Activated CD8-positive, alpha-beta T cell treated with anti-CD3 and anti-CD28 coated beads for 36 hours (primary cell): Measurements from ENCODE around the gene ADAMTS13. TPM values are rescaled to one million over a fixed set of nuclear protein-coding genes. Genes with fewer than 3 reads are reported as not detected.

ENCODE experiments used
- ATAC-seq: fragments of 200-7000 bp; cut with Tn5 transposase; one replicate; pipeline ENCODE4 v1.10.0; 2021; ENCODE audit warnings: mild to moderate bottlenecking, moderate library complexity
- CTCF ChIA-PET: fragments of 350-600 bp; sonication (Branson Sonifier 250); formaldehyde crosslinking; loops from one replicate; lab custom pipeline; 2021; ENCODE audit warnings: antibody characterized with exemption; lab: Charles Lee
- POLR2A ChIA-PET: fragments of 350-600 bp; sonication (Branson Sonifier 250); formaldehyde crosslinking; loops from one replicate; lab custom pipeline; 2021; ENCODE audit warnings: antibody characterized with exemption; lab: Charles Lee
- DNase-seq: peaks from one replicate; pipeline ENCODE4 v3.0.0-alpha.2; 2020
- H3K27ac Mint-ChIP-seq: one replicate; pipeline ENCODE4 v1.8.0; 2021; ENCODE audit warnings: mild to moderate bottlenecking, mixed read lengths
- H3K27me3 Mint-ChIP-seq: one replicate; pipeline ENCODE4 v1.8.0; 2021; ENCODE audit warnings: mixed read lengths
- H3K36me3 Mint-ChIP-seq: one replicate; pipeline ENCODE4 v1.8.0; 2021; ENCODE audit warnings: low read depth, mixed read lengths
- H3K4me1 Mint-ChIP-seq: one replicate; pipeline ENCODE4 v1.8.0; 2021; ENCODE audit warnings: low read depth, mixed read lengths
- H3K4me3 Mint-ChIP-seq: one replicate; pipeline ENCODE4 v1.8.0; 2021; ENCODE audit warnings: mild to moderate bottlenecking, moderate library complexity, mixed read lengths
- H3K9me3 Mint-ChIP-seq: one replicate; pipeline ENCODE4 v1.8.0; 2021; ENCODE audit warnings: mixed read lengths
- intact Hi-C: fragments of 100-400 bp; cut with micrococcal nuclease; formaldehyde crosslinking; loops from one replicate; pipeline ENCODE4 v1.10.0; 2022
- total RNA-seq, 2 experiments: library from RNA; stranded (reverse); gene quantifications; one replicate each; pipeline ENCODE4 v1.2.3, GENCODE V29; 2021
- TF ChIP-seq, protein P1 (sequence below): fragments of 200-600 bp; IDR thresholded peaks from one replicate; pipeline ENCODE4 v1.8.0; 2022; ENCODE audit warnings: antibody characterized with exemption, mild to moderate bottlenecking

The ADAMTS13 gene
- total RNA-seq, 2 experiments from 2014 or later, result 2.5 to 2.9 TPM

DNA sequence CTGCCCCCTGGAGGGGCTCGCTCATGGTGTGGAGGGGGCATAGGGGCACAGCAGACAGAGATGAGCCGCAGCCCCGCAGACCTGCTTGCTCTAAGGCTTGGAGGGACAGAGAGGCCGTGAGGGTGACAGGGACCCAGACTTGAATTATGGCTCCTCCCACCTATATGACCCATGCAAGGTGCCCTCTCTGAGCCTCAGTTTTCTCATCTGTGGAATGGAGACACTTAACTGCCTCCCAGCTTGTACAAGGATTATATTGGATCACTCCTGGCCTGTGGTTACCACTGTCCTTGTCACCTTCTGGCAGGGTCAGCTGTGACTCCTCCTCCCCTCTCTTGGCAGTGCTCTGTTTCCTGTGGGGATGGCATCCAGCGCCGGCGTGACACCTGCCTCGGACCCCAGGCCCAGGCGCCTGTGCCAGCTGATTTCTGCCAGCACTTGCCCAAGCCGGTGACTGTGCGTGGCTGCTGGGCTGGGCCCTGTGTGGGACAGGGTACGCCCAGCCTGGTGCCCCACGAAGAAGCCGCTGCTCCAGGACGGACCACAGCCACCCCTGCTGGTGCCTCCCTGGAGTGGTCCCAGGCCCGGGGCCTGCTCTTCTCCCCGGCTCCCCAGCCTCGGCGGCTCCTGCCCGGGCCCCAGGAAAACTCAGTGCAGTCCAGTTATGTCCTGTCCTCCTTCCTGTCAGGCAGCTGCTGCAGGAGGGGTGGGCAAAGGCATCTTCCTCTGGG, 32.9 kb downstream of the ADAMTS13 start:
- TF ChIP-seq, protein P1, sequence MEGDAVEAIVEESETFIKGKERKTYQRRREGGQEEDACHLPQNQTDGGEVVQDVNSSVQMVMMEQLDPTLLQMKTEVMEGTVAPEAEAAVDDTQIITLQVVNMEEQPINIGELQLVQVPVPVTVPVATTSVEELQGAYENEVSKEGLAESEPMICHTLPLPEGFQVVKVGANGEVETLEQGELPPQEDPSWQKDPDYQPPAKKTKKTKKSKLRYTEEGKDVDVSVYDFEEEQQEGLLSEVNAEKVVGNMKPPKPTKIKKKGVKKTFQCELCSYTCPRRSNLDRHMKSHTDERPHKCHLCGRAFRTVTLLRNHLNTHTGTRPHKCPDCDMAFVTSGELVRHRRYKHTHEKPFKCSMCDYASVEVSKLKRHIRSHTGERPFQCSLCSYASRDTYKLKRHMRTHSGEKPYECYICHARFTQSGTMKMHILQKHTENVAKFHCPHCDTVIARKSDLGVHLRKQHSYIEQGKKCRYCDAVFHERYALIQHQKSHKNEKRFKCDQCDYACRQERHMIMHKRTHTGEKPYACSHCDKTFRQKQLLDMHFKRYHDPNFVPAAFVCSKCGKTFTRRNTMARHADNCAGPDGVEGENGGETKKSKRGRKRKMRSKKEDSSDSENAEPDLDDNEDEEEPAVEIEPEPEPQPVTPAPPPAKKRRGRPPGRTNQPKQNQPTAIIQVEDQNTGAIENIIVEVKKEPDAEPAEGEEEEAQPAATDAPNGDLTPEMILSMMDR, result no peak
- ATAC-seq (no peak), DNase-seq (no peak)
- CTCF ChIA-PET, result interaction anchor here (1.0 kb wide), 1 partner anchor 46 kb away, joined by 3 read pairs; no protein-coding TSS in a partner anchor
- no peaks in the 10 kb centered on the region for H3K27me3 Mint-ChIP-seq
- no peak overlapping the region for H3K27ac Mint-ChIP-seq
- POLR2A ChIA-PET, result interaction anchor here (0.9 kb wide), 1 partner anchor 25 kb away, joined by 3 read pairs; no protein-coding TSS in a partner anchor
- no peaks in the 10 kb centered on the region for H3K9me3 Mint-ChIP-seq
- peaks cover 5% of the 10 kb centered on the region for H3K4me1 Mint-ChIP-seq
- H3K36me3 Mint-ChIP-seq, result no peaks in the 10 kb centered on the region
- H3K4me3 Mint-ChIP-seq, result no peak overlapping the region
- intact Hi-C loops, result no loop called here

DNA sequence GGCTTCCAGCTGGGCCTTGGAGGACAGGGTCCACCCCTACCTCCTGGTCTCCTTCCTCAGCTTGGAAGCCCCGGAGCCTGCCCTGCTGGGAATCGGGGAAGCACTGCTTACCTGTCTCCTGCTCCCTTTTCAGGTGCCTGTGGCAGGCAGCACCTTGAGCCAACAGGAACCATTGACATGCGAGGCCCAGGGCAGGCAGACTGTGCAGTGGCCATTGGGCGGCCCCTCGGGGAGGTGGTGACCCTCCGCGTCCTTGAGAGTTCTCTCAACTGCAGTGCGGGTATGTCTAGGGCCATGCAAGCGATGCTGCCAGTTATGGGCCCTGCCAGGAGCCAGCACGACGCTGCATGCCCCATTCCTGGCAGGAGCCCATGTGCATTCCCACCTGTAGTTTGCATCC, 33.8 kb downstream of the ADAMTS13 start:
- no peaks in the 10 kb centered on the region for H3K27me3 Mint-ChIP-seq
- H3K4me3 Mint-ChIP-seq, result no peak overlapping the region
- no peak for DNase-seq
- H3K36me3 Mint-ChIP-seq, result no peaks in the 10 kb centered on the region
- ATAC-seq, result no peak
- ChIA-PET CTCF (no interaction called here), POLR2A (no interaction called here)
- intact Hi-C loops, result no loop called here
- H3K27ac Mint-ChIP-seq, result no peak overlapping the region
- H3K9me3 Mint-ChIP-seq, result no peaks in the 10 kb centered on the region
- peaks cover 8% of the 10 kb centered on the region for H3K4me1 Mint-ChIP-seq
- TF ChIP-seq, protein P1, result no peak

DNA sequence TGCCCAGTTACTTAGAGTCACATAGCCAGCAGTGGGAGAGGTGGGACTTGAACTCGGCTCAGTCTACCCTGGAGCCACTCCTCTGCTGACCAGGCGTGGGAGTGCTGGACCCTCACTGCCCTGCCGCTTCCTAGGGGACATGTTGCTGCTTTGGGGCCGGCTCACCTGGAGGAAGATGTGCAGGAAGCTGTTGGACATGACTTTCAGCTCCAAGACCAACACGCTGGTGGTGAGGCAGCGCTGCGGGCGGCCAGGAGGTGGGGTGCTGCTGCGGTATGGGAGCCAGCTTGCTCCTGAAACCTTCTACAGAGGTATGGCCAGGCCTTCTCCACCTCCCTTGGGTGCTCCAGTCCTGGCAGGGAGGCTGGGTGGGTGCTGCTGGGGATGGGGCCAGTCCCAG, 34.2 kb downstream of the ADAMTS13 start:
- TF ChIP-seq, protein P1, result no peak
- DNase-seq (no peak), ATAC-seq (no peak)
- intact Hi-C loops, result no loop called here
- H3K4me3 Mint-ChIP-seq, result no peak overlapping the region
- H3K9me3 Mint-ChIP-seq, result no peaks in the 10 kb centered on the region
- ChIA-PET POLR2A (no interaction called here), CTCF (interaction anchor here (0.6 kb wide), 1 partner anchor 892 kb away, joined by 3 read pairs; no protein-coding TSS in a partner anchor)
- no peak overlapping the region for H3K27ac Mint-ChIP-seq
- H3K27me3 Mint-ChIP-seq, result no peaks in the 10 kb centered on the region
- H3K36me3 Mint-ChIP-seq, result no peaks in the 10 kb centered on the region
- peaks cover 8% of the 10 kb centered on the region for H3K4me1 Mint-ChIP-seq

DNA sequence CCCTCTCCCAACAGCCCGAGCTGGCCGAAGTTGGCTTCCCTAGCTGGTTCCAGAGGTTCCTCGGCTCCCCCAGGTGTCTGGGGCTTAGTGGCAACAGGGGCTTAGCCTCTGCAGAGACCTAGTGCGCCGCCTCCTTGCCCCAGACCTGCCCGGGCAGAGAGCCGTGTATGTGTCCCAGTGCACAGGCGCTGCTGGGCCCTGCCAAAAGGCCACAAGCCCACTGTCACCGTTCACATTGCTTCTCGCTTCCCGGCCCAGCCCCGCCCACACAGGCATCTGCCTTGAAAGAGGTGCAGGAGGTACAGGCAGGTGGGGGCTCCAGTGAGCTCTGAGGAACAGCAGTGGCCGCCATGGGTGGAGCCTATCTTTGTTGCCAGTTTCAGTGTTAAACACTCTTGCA, 35.1 kb downstream of the ADAMTS13 start:
- Mint-ChIP-seq H3K36me3 (no peaks in the 10 kb centered on the region), H3K9me3 (no peaks in the 10 kb centered on the region), H3K27me3 (no peaks in the 10 kb centered on the region), H3K27ac (no peak overlapping the region), H3K4me1 (peaks cover 8% of the 10 kb centered on the region), H3K4me3 (no peak overlapping the region)
- ChIA-PET POLR2A (no interaction called here), CTCF (interaction anchor here (1.2 to 1.4 kb wide), 3 partner anchors 30 to 86 kb away, joined by 3 to 5 read pairs (median 5); partner anchors contain the start of gene REXO4)
- ATAC-seq, result no peak
- intact Hi-C loops, result no loop called here
- TF ChIP-seq, protein P1, result no peak
- DNase-seq, result no peak

DNA sequence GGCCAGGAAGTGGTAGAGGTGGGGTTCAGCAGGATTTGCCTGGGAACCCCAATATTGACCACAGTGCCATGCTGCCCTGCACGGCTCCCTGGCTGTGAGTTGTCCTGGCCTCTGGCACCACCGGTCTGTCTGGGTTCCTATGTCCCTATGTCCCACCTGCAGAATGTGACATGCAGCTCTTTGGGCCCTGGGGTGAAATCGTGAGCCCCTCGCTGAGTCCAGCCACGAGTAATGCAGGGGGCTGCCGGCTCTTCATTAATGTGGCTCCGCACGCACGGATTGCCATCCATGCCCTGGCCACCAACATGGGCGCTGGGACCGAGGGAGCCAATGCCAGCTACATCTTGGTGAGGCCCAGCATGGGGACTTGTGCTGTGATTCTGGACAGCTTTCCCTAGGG, 35.6 kb downstream of the ADAMTS13 start:
- H3K27ac Mint-ChIP-seq, result no peak overlapping the region
- H3K36me3 Mint-ChIP-seq, result no peaks in the 10 kb centered on the region
- no peaks in the 10 kb centered on the region for H3K9me3 Mint-ChIP-seq
- POLR2A ChIA-PET, result no interaction called here
- H3K4me1 Mint-ChIP-seq, result peaks cover 8% of the 10 kb centered on the region
- ATAC-seq, result no peak
- TF ChIP-seq, protein P1, result no peak
- intact Hi-C loops, result no loop called here
- DNase-seq, result no peak
- no peak overlapping the region for H3K4me3 Mint-ChIP-seq
- CTCF ChIA-PET, result interaction anchor here (1.2 to 1.4 kb wide), 3 partner anchors 29 to 86 kb away, joined by 3 to 5 read pairs (median 5); partner anchors contain the start of gene REXO4
- no peaks in the 10 kb centered on the region for H3K27me3 Mint-ChIP-seq
